H1 (cell line): Measurements from ENCODE around the gene PPP1R13B. TPM values are rescaled to one million over a fixed set of nuclear protein-coding genes. Genes with fewer than 3 reads are reported as not detected.

Source experiments
- CTCF ChIA-PET: fragments of 300-600 bp; sonication (Branson Sonifier 250); formaldehyde crosslinking; loops from one replicate; lab custom pipeline; 2021; ENCODE audit not compliant: partially characterized antibody; lab: Charles Lee
- POLR2A ChIA-PET: fragments of 300-600 bp; sonication (Branson Sonifier 250); formaldehyde crosslinking; loops from one replicate; lab custom pipeline; 2021; ENCODE audit warnings: inconsistent platforms; ENCODE audit not compliant: partially characterized antibody; lab: Charles Lee
- DNase-seq, 2 experiments: peaks; one replicate each; pipeline versions ENCODE4 v3.0.0 to v3.0.0-alpha.2; 2010 to 2022; ENCODE audit warnings: low spot score in 2 of 2, low read depth in 1 of 2, mixed read lengths in 1 of 2
- FAIRE-seq: peaks from 2 replicates; lab custom pipeline; 2011; peaks lifted over from hg19 to GRCh38; lab: Jason Lieb, UNC
- H2AFZ ChIP-seq: 2 replicates; pipeline ENCODE4 v1.8.1; 2012; ENCODE audit warnings: low read length, inconsistent platforms
- H2AK5ac ChIP-seq: 2 replicates; pipeline ENCODE4 v1.6.1; 2013; ENCODE audit warnings: low read depth, low read length
- H2BK120ac ChIP-seq: replicated peaks from 2 replicates; pipeline ENCODE3; 2013; ENCODE audit warnings: low read depth, low read length, inconsistent platforms
- H2BK12ac ChIP-seq: 2 replicates; pipeline ENCODE4 v1.6.1; 2013; ENCODE audit warnings: low read depth, low read length
- H2BK15ac ChIP-seq: 2 replicates; pipeline ENCODE4 v1.6.1; 2013; ENCODE audit warnings: low read length
- H2BK20ac ChIP-seq: 2 replicates; pipeline ENCODE4 v1.6.1; 2013; ENCODE audit warnings: low read length
- H2BK5ac ChIP-seq: 2 replicates; pipeline ENCODE4 v1.6.1; 2013; ENCODE audit warnings: low read depth, low read length
- H3K14ac ChIP-seq: 2 replicates; pipeline ENCODE4 v1.6.1; 2013; ENCODE audit warnings: inconsistent platforms; ENCODE audit not compliant: insufficient read length
- H3K18ac ChIP-seq: 2 replicates; pipeline ENCODE4 v1.6.1; 2013; ENCODE audit warnings: low read length; ENCODE audit errors: extremely low read depth
- H3K23ac ChIP-seq: 2 replicates; pipeline ENCODE4 v1.6.1; 2013; ENCODE audit warnings: inconsistent platforms; ENCODE audit not compliant: insufficient read length
- H3K23me2 ChIP-seq: 2 replicates; pipeline ENCODE4 v1.6.1; 2013; ENCODE audit warnings: low read depth, low read length
- H3K27ac ChIP-seq: 2 replicates; pipeline ENCODE4 v1.6.1; 2011; ENCODE audit warnings: low read depth, low read length, inconsistent platforms
- H3K27me3 ChIP-seq, 4 experiments: replicated peaks in 1 of 4; 1 replicate in 1 of 4; 2 replicates in 3 of 4; pipeline versions ENCODE4 v1.6.1 to v1.8.1; 2011 to 2013; ENCODE audit warnings: low read length in 3 of 4, mild to moderate bottlenecking in 3 of 4, inconsistent platforms in 2 of 4, mixed read lengths in 2 of 4, moderate library complexity in 1 of 4; ENCODE audit not compliant: control insufficient read depth in 3 of 4, insufficient read depth in 3 of 4; ENCODE audit errors: extremely low read depth in 1 of 4
- H3K36me3 ChIP-seq, 4 experiments: 2 replicates each; pipeline versions ENCODE4 v1.6.1 to v1.8.1; 2011 to 2013; ENCODE audit warnings: mild to moderate bottlenecking in 4 of 4, low read length in 3 of 4, moderate library complexity in 2 of 4, control low read depth in 1 of 4, inconsistent platforms in 1 of 4; ENCODE audit not compliant: insufficient read depth in 4 of 4, control insufficient read depth in 2 of 4
- H3K4ac ChIP-seq: replicated peaks from 2 replicates; pipeline ENCODE3; 2013; ENCODE audit warnings: low read length, low read depth, mixed read lengths, inconsistent platforms; ENCODE audit not compliant: insufficient read length
- H3K4me1 ChIP-seq, 4 experiments: replicated peaks in 1 of 4; 1 replicate in 1 of 4; 2 replicates in 3 of 4; pipeline versions ENCODE4 v1.6.1 to v1.8.1; 2011 to 2013; ENCODE audit warnings: low read length in 3 of 4, inconsistent platforms in 2 of 4, mixed read lengths in 1 of 4; ENCODE audit not compliant: insufficient read depth in 4 of 4, control insufficient read depth in 3 of 4
- H3K4me2 ChIP-seq, 2 experiments: 2 replicates each; pipeline versions ENCODE4 v1.6.1 to v1.8.1; 2011 to 2013; ENCODE audit warnings: low read depth in 2 of 2, low read length in 2 of 2, control low read depth in 1 of 2, inconsistent platforms in 1 of 2, mild to moderate bottlenecking in 1 of 2; ENCODE audit not compliant: insufficient read depth in 1 of 2
- H3K4me3 ChIP-seq, 4 experiments: fragments of 200-600, 300-600 bp in 1 of 4; sonication (generic), shearing (Covaris generic), sonication (Bioruptor Twin) in 1 of 4; 2 replicates each; pipeline versions ENCODE4 v1.5.1 to v1.8.1; 2011 to 2016; ENCODE audit warnings: low read length in 4 of 4, low read depth in 3 of 4, control low read depth in 2 of 4, inconsistent platforms in 2 of 4, mild to moderate bottlenecking in 2 of 4, mixed read lengths in 1 of 4, moderate library complexity in 1 of 4; ENCODE audit not compliant: insufficient read depth in 2 of 4; ENCODE audit errors: extremely low read depth in 1 of 4
- H3K56ac ChIP-seq: replicated peaks from 2 replicates; pipeline ENCODE3; 2013; ENCODE audit warnings: low read depth, mild to moderate bottlenecking, mixed read lengths, low read length, inconsistent platforms; ENCODE audit not compliant: insufficient read length
- H3K79me1 ChIP-seq: 2 replicates; pipeline ENCODE4 v1.6.1; 2013; ENCODE audit warnings: low read depth, low read length, control low read depth
- H3K79me2 ChIP-seq, 2 experiments: 2 replicates each; pipeline versions ENCODE4 v1.6.1 to v1.8.1; 2012 to 2013; ENCODE audit warnings: low read length in 2 of 2, mild to moderate bottlenecking in 2 of 2, inconsistent platforms in 1 of 2; ENCODE audit not compliant: insufficient read depth in 2 of 2, control insufficient read depth in 1 of 2
- H3K9ac ChIP-seq, 4 experiments: replicated peaks in 1 of 4; 1 replicate in 1 of 4; 2 replicates in 3 of 4; pipeline versions ENCODE4 v1.6.1 to v1.8.1; 2011 to 2013; ENCODE audit warnings: low read depth in 3 of 4, low read length in 3 of 4, control low read depth in 2 of 4, mild to moderate bottlenecking in 2 of 4, moderate library complexity in 2 of 4, inconsistent platforms in 1 of 4; ENCODE audit errors: extremely low read depth in 1 of 4
- H3K9me3 ChIP-seq, 2 experiments: 2 replicates each; pipeline versions ENCODE4 v1.6.1 to v1.8.1; 2012 to 2013; ENCODE audit warnings: mild to moderate bottlenecking in 2 of 2, moderate library complexity in 2 of 2, control low read depth in 1 of 2, inconsistent platforms in 1 of 2, low read depth in 1 of 2, low read length in 1 of 2, mixed read lengths in 1 of 2; ENCODE audit not compliant: insufficient read depth in 2 of 2
- H4K20me1 ChIP-seq, 2 experiments: replicated peaks in 1 of 2; 2 replicates each; pipeline versions ENCODE3 to v1.8.1; 2011 to 2013; ENCODE audit warnings: inconsistent platforms in 2 of 2, low read length in 2 of 2, mild to moderate bottlenecking in 1 of 2; ENCODE audit not compliant: insufficient read depth in 2 of 2, control insufficient read depth in 1 of 2
- H4K5ac ChIP-seq: 2 replicates; pipeline ENCODE4 v1.6.1; 2013; ENCODE audit warnings: low read length, low read depth, mixed read lengths, inconsistent platforms; ENCODE audit not compliant: insufficient read length
- H4K8ac ChIP-seq: 2 replicates; pipeline ENCODE4 v1.8.0; 2013; ENCODE audit warnings: mild to moderate bottlenecking, moderate library complexity, low read length, inconsistent platforms; ENCODE audit not compliant: insufficient read depth; ENCODE audit errors: extremely low read depth
- H4K91ac ChIP-seq: replicated peaks from 2 replicates; pipeline ENCODE3; 2013; ENCODE audit warnings: low read length, mixed read lengths, inconsistent platforms; ENCODE audit not compliant: insufficient read length
- BACH1 ChIP-seq: IDR thresholded peaks from 2 replicates; pipeline ENCODE4 v1.6.1; 2012; ENCODE audit warnings: low read length, improper control_type of control experiment
- JUN ChIP-seq: IDR thresholded peaks from 2 replicates; pipeline ENCODE4 v1.6.1; 2011; ENCODE audit warnings: low read depth, mild to moderate bottlenecking, improper control_type of control experiment, low read length
- RAD21 ChIP-seq, 2 experiments: IDR thresholded peaks in 1 of 2; conservative IDR thresholded peaks in 1 of 2; 2 replicates each; pipeline ENCODE4 v1.6.1; 2011; ENCODE audit warnings: low read depth in 2 of 2, low read length in 2 of 2, improper control_type of control experiment in 1 of 2, inconsistent platforms in 1 of 2, mild to moderate bottlenecking in 1 of 2, moderate library complexity in 1 of 2
- SP2 ChIP-seq: IDR thresholded peaks from 2 replicates; pipeline ENCODE4 v1.6.1; 2012; ENCODE audit warnings: mild to moderate bottlenecking, low read length, inconsistent platforms
- WGBS, 2 experiments: shearing (Covaris generic) in 1 of 2; methylation state at CpG; one replicate each; pipeline versions ENCODE4 v1.1.6 to v1.1.7; 2013 to 2015; ENCODE audit warnings: low lambda C conversion rate in 2 of 2, mixed read lengths in 2 of 2, inconsistent platforms in 1 of 2, low coverage in 1 of 2, missing lambda C conversion rate in 1 of 2; ENCODE audit not compliant: insufficient replicate concordance in 2 of 2, insufficient coverage in 1 of 2, insufficient read length in 1 of 2; ENCODE audit errors: extremely low coverage in 1 of 2, missing lambda C conversion rate in 1 of 2; 5-methylcytosine and 5-hydroxymethylcytosine counted together
- polyA plus RNA-seq, 7 experiments: library from polyadenylated mRNA; depleted of rRNA in 3 of 7; stranded (reverse) in 5 of 7; unstranded in 2 of 7; fragments of >200 nt in 5 of 7; fragments of 200-250 nt in 2 of 7; gene quantifications; 1 replicate in 5 of 7; 2 replicates in 1 of 7; 4 replicates in 1 of 7; pipeline versions ENCODE4 v1.2.1 to v1.2.3, GENCODE V29; 2011 to 2013; ENCODE audit warnings: missing spikeins in 2 of 7, mixed read lengths in 2 of 7
- total RNA-seq: library from RNA; stranded (reverse); fragmentation: NEBNext Ultra II Directional; extraction: Animal tissue kit (Norgen Biotek cat#: 25700); gene quantifications from 2 replicates; pipeline ENCODE4 v1.2.1, GENCODE V29; 2021

The PPP1R13B gene
- total and polyA plus RNA-seq, 2 of the 8 experiments (the other 6 are each of a cell fraction or from before 2014, with no cell fraction given), result 2.6 to 8.9 TPM

- ChIA-PET CTCF (interaction anchor here (1.3 kb wide), 1 partner anchor 12 kb away, joined by 4 read pairs; no protein-coding TSS in a partner anchor), POLR2A (no interaction called here)
- FAIRE-seq, result no peak
- Histone ChIP-seq H2AK5ac (no peak overlapping the region), H3K79me1 (no peaks in the 10 kb centered on the region), H3K27ac (no peak overlapping the region), H4K91ac (no peak overlapping the region), H2BK12ac (no peak overlapping the region), H3K56ac (no peak overlapping the region), H3K4me2 (no peak overlapping the region), H3K4me3 (no peak overlapping the region), H3K9me3 (no peaks in the 10 kb centered on the region), H2BK120ac (no peak overlapping the region), H3K4me1 (no peaks in the 10 kb centered on the region), H3K27me3 (no peaks in the 10 kb centered on the region), H4K20me1 (peaks cover 0 to 2% of the 10 kb centered on the region in 2 experiments), H4K8ac (no peak overlapping the region), H3K23me2 (no peaks in the 10 kb centered on the region), H2BK20ac (no peak overlapping the region), H3K4ac (no peak overlapping the region), H3K18ac (no peak overlapping the region), H4K5ac (no peak overlapping the region), H3K36me3 (no peaks in the 10 kb centered on the region; a peak in 1 of 8 replicates), H3K23ac (no peak overlapping the region), H2BK15ac (no peak overlapping the region), H3K9ac (no peak overlapping the region), H3K79me2 (no peaks in the 10 kb centered on the region), H2BK5ac (no peak overlapping the region), H3K14ac (no peak overlapping the region), H2AFZ (no peak overlapping the region)
- TF ChIP-seq SP2 (no peak), RAD21 (IDR thresholded peaks at IDR 0.05 in 1 of 2, conservative IDR thresholded peaks at IDR 0.05 in 1 of 2; ENCODE audit: low read depth in 2 of 2, low read length in 2 of 2) (no peak), JUN (no peak), BACH1 (no peak)
- WGBS, 2 experiments, result 86% methylated on average over 5 of the region's 5 CpGs; no CpG with 5 or more reads in 1 of the 2 experiments
- no peak for DNase-seq
Observed at GRCh38 chr14:103749860-103750259, 97.5 kb downstream of the PPP1R13B start.
